GM18873 (cell line): ENCODE measurements around the gene SLC38A2.
A peak's percentile ranks its signal among the peaks of the same experiment; 100 is the strongest.

Source experiments
- ATAC-seq: cut with Tn5 transposase; IDR thresholded peaks from one replicate; pipeline ENCODE4 v1.9.1; 2021; ENCODE audit warnings: mild to moderate bottlenecking, moderate library complexity, moderate number of reproducible peaks; ENCODE audit not compliant: unreplicated experiment, low FRiP score

SLC38A2 gene

GRCh38 chr12:46363582-46364299 is 8.8 kb downstream of the SLC38A2 start:
- ATAC-seq: no peak

GRCh38 chr12:46362895-46363581 is 9.5 kb downstream of the SLC38A2 start:
- ATAC-seq: no peak

GRCh38 chr12:46361667-46362034 is 10.9 kb downstream of the SLC38A2 start:
- ATAC-seq: no peak

- peak; percentile 58 for ATAC-seq
These were observed 11.5 kb downstream of the SLC38A2 start for GRCh38 chr12:46360908-46361666.

- no peak for ATAC-seq
These were observed 12.2 kb downstream of the SLC38A2 start for GRCh38 chr12:46360370-46360769.

- ATAC-seq: no peak
These were observed 12.8 kb downstream of the SLC38A2 start for GRCh38 chr12:46359667-46360280.

GRCh38 chr12:46358791-46359666 is 13.5 kb downstream of the SLC38A2 start:
- no peak for ATAC-seq

GRCh38 chr12:46358325-46358700 is 14.3 kb downstream of the SLC38A2 start:
- no peak for ATAC-seq

- ATAC-seq: no peak
These were observed 14.9 kb downstream of the SLC38A2 start for GRCh38 chr12:46357438-46358324.

- ATAC-seq: no peak
These were observed 15.7 kb downstream of the SLC38A2 start for GRCh38 chr12:46356655-46357437.

- no peak for ATAC-seq
These were observed 17.8 kb downstream of the SLC38A2 start for GRCh38 chr12:46354802-46355199.

GRCh38 chr12:46354111-46354801 is 18.3 kb downstream of the SLC38A2 start:
- no peak for ATAC-seq

GRCh38 chr12:46351886-46352650 is 20.5 kb downstream of the SLC38A2 start:
- ATAC-seq: no peak

- no peak for ATAC-seq
These were observed 21.4 kb downstream of the SLC38A2 start for GRCh38 chr12:46351138-46351537.

GRCh38 chr12:46349253-46349652 is 23.3 kb downstream of the SLC38A2 start:
- no peak for ATAC-seq

GRCh38 chr12:46343118-46343852 is 29.3 kb downstream of the SLC38A2 start:
- no peak for ATAC-seq
